ENCODE results near the gene UCP1. TPM values are rescaled to one million over a fixed set of nuclear protein-coding genes. Genes with fewer than 3 reads are reported as not detected.

UCP1 gene, protein sequence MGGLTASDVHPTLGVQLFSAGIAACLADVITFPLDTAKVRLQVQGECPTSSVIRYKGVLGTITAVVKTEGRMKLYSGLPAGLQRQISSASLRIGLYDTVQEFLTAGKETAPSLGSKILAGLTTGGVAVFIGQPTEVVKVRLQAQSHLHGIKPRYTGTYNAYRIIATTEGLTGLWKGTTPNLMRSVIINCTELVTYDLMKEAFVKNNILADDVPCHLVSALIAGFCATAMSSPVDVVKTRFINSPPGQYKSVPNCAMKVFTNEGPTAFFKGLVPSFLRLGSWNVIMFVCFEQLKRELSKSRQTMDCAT
- not detected for total RNA-seq

DNA sequence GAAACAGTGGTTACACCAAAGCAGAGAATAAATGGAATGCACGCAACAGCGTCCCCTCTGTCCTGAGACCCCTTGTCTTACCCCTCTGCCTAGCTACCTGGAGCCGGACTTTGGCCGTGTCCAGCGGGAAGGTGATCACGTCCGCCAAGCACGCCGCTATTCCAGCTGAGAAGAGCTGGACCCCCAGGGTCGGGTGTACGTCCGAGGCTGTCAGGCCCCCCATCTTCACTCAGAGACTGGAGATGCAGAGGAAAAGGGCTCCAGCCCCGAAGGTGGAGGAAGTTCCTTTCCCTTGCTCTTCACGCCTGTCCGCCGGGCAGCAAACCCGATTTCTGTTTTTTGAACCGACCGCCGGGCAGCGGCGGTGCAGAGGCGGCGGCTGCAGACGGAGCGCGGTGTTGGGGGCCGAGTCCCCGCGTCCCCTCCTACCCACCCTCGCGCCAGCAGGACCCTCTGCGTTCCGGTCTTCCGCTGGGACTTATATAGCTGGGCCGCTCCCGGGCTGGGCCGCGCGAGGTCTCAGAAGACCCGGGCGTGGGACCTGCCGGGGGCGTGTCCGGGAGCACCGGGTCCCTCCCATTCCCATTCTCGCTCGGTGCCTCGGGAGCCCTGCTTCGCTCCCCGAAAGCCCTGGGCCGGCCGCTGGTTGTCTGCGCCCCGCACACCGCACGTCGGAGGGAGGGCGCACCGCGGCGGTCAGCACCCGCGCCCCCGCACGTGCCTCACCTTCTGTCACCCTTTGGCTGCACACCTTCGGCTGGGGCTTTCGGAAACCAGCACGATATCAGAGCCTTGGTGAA is at the start of gene UCP1:
UCP1 (minus strand) TSS at position 455 of the 800 bp plus-strand sequence; CDS start at position 223, 232 bp downstream.
- peak; percentile 43 for ATAC-seq
- intact Hi-C loops (cut with DNase I): no loop called here
- no peak for DNase-seq (ENCODE audit: low spot score)

DNA sequence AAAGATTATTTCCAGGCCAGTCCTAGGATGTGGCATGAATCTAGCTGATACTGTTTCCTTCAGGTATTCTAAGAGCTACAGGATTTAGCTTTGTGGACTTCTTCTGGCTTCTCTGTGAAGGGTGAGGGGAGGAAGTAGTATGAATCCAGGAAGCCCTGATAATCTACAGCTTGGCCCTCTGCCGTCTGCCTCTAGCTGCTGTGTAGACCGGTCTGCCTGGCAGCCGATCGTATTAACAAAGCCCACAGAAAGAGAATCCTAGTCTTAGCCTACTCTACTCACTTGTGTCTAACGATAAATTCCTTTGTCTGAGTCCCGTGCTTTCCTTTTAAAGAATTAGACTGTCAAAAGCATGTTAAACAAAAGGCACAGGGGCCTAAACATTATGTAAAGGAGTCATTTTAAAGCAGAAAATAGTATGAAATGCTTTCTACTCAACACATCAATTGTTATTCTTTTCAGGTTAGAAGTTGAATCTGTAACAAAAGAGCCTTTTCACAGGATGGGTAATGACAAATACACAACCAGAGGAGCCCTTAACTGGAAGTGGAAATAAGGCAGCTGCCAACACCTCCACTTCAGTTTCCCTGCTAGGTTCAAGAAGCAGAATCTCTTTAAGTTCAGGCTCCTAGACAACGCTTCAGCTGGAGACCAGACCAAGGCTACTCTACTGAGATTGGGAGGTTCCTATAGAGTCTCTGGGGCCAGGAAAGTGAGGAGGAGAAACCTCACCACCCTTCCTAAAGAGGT is 48.9 kb upstream of the UCP1 start:
- DNase-seq (ENCODE audit: low spot score) (no peak), ATAC-seq (no peak)
- intact Hi-C loops (cut with DNase I): no loop called here

DNA sequence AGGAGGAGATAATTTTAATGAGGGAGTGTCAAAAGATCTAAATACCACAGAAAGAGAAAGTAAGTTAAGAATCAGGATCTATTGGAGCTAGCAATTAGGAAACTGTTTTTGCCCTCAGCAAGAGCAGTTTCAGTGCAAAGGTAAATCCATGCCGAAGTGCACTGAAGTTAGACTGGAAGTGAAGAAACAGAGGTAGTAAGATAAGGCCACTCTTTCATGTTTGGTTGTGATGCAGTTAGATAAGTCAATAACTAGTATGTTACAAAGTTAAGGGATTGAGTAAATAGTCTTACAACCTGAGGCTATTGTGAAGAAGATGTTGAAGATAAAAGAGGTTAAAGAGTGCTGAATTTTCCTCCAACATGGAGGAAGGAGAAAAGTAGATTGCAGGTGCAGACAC is 46.7 kb upstream of the UCP1 start:
- DNase-seq (ENCODE audit: low spot score) (no peak), ATAC-seq (no peak)
- intact Hi-C loops (cut with DNase I): no loop called here

DNA sequence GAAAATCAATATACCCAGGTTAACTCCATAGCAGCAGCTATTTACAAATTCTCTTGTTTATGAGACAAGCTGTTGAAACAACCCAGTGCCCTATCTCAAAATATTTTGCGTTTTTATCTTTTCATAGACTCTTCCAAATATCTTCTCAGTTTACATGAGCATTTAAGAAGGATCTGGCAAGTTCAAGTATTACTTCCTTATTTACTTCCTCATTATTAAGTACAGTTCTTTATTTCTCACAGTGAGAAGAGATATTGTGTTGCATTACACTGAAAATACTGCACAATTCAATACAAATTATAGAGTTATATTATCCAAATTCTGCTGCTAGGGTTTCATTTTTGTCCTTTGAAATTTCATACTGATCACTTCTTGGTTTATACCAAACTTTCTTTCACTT is 43.6 kb upstream of the UCP1 start:
- ATAC-seq (no peak), DNase-seq (ENCODE audit: low spot score) (no peak)
- intact Hi-C loops (cut with DNase I): no loop called here

DNA sequence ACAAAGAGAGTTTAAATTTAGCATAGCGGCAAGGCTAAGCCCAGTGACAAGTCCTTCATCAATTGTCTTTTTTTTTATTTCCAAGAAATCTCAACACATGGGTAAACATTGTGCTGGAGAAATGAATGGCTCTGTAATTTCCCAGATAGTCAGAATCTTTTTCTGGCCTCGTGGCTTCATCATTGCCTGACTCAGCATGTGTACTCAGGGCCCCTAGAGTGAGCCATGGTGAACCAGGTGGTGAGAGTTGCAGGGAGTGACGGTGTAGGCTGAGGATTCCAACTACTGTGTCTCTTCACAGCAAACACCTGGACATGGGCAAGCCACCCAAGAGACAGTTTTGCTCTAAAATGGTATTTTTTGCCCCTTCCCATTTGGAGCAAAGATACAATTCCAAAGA is 43.1 kb upstream of the UCP1 start:
- ATAC-seq: no peak
- DNase-seq (ENCODE audit: low spot score): no peak
- intact Hi-C loops (cut with DNase I): no loop called here

DNA sequence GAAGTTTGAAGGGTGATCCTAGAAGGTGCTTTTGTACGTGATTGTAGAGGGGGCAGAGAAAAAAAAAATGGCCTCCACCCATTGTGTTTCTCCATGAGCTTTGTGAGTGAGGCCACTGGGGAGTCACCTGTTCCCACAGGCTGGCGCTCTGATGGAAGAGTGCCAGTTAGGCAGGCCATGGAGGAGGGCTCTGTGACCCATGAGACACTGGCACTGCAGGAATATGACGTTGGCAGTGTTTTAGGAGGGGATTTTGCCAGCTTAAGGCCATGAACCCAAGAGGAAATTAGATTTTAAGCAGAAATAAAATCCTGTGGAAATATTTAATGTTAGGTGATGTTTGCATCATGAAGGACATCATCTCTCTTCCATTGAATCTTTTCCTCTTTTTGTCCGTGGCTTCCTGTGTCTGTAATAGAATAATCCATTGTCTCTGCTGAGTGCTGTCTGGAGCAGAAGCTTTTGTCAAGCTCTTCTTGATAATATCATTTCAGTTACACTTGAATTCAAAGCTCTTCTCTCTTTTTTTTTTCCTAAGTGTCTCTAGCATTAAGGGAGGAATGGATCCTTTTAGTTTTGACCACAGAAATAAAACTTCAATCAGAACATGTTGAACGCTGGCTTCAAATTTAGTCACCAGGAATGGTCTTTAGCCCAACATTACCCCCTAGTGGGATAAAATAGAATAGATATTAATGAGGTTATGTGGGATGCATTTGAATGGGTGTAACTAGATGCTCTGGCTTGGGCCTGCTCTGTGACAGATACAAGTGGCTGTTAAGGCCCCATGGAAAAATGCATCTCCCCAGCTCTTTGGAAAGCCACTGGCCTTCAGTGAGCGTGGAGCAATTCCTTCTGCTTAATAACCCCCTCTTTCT is 41.0 kb upstream of the UCP1 start:
- intact Hi-C loops (cut with DNase I): no loop called here
- DNase-seq (ENCODE audit: low spot score) (no peak), ATAC-seq (peak; percentile 74)

DNA sequence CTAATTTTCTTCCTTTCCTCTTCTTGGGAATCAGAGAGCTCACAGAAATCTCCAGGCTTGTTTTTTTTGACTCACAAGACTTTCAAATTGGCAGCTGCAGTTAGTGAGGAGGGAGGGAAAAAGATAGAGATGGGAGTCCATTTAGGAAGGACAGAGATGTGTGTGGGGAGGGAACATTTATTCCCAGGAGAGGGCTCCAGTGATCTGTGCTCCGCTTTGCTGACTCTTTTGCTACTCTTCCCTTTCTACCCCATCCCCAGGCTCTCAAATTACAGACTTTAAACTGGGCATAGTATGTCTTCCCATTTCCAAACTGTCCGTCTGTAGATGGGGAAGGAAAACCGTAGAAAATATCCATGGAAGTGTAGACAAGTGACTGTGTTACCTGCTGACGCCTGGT is 39.1 kb upstream of the UCP1 start:
- DNase-seq (ENCODE audit: low spot score) (no peak), ATAC-seq (no peak)
- intact Hi-C loops (cut with DNase I): no loop called here

DNA sequence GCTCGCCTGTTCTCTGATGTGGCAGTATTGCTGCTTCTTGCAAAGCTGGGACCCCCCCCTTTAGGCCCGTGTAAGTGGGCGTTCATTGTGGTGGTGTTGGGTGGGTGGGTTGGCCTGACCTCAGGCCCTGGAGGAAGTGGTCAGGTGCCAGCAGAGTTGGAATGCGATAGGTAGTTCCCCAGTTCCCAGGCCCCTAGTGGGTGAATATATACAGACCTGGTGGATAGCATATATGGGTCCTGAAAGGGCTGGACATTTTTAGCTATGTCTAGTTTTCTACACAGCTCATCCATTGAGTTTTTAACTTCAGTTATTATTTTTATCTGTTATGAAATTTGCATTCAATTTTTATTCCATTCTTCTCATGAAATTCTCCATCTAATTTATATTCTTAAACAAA is 35.8 kb upstream of the UCP1 start:
- intact Hi-C loops (cut with DNase I): no loop called here
- no peak for ATAC-seq
- no peak for DNase-seq (ENCODE audit: low spot score)

DNA sequence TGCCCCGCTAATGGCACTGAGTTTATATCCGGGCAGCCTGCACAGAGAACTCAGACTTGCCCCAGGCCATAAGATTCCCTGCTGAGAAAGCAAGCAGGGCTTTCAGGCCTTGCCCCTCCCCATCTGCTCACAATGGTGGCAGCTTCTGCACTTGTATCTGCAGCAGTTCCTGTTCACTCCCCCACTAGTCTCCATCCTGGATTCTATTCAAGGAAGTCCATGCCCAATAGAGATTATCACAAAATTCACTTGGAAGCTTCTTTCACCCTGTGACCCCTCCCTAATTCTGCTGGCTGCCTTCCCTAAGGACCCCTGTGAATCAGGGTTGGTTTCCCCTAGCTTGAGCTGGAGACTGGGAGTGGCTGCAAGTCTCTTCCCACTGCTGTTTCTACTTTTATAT is 34.5 kb upstream of the UCP1 start:
- ATAC-seq (no peak), DNase-seq (ENCODE audit: low spot score) (no peak)
- intact Hi-C loops (cut with DNase I): no loop called here

DNA sequence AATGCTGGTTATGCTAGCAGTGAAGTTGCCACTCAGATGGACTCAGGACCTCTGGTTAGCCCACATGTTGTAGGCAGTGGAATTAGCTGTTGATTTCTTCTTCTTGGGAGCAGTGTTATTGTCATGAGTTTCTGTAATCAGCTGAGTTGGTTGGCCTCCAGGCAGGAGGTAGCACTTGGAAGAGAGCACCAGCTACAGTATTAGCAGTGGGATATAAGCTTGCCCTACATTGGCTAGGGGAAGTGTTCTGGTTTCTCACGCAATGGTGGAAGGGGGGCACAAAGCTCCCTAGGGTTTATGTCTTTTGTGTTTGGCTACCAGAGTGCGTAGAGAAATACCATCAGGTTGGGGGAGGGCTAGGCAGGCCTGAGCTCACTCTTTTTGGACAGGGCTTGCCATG is 34.0 kb upstream of the UCP1 start:
- DNase-seq (ENCODE audit: low spot score) (no peak), ATAC-seq (no peak)
- intact Hi-C loops (cut with DNase I): no loop called here

DNA sequence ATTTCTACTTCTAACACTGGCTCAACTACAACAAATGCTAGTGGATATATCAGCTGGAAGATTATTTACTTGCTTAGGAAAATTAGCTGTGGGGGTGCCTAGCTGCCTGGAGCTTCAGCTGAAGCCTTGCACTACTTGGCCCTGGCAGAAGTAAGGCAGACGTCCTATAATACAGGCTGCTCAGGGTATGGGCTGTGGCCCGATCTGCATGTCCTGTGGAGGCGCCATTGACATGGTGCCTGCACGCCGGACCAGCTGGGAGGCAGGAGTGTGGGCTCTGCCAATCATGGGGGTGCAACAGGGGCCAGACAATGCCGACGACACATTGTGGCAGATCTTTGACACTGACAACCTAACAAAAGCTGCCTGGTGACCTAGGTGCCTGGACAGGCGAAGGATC is 31.6 kb upstream of the UCP1 start:
- no peak for ATAC-seq
- no peak for DNase-seq (ENCODE audit: low spot score)
- intact Hi-C loops (cut with DNase I): no loop called here

DNA sequence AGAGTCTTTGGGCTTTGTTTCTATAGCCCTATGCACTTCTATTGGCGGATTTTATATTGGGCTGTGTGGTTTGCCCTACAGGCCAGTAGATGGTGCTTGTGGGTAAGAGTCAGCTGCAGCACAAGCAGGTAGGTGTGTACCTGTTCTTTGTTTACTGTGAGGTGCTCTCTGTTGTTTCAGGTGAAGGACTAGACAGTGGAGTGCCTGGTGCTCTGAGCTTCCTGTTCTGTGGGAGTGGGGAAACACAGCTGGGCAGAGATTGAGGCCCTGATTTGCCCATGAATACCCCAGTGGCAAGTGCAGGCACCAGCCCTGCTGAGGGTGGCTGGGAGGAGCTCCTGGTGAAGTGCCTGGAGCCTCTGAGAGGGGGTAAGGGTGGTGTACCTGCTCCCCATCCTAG is 26.3 kb upstream of the UCP1 start:
- intact Hi-C loops (cut with DNase I): no loop called here
- ATAC-seq (no peak), DNase-seq (ENCODE audit: low spot score) (no peak)

DNA sequence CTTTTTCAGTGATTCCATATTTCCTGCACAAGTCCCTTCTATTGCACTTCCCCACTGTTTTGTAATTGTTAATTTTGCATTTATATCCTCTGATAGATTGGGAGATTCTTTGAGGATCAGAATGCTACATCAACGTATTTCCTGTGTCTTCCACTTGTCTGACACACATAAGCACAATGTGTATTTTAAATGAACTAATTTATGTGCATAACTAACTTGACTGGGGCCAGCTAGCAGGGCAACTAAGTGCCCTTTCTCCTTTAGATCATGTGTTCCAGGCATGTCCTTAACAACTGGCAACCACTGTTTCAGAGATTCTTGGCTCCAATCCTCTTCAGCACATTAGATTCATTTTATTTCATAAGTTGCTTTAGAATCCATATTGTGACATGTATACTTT is 15.7 kb upstream of the UCP1 start:
- intact Hi-C loops (cut with DNase I): no loop called here
- ATAC-seq: no peak
- DNase-seq (ENCODE audit: low spot score): no peak

DNA sequence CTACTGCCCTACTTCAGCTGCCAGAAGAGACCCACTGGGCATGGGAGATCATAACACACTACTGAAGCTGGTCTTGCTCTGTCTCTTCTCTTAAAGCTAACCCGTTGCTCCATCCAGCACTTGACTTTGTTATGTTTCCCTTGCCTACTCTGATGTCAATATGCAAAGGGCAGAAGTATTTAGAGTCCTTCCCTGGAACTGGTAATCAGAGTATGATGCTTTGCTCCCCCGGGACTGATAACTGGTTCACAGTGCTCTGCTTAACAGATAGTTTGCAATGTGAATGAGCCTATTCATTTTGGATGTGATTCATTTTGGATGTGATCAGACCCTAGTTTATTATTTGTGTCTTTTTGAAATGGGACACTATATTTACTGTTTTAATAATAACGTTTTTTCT is 12.3 kb upstream of the UCP1 start:
- intact Hi-C loops (cut with DNase I): no loop called here
- ATAC-seq (no peak), DNase-seq (ENCODE audit: low spot score) (no peak)

DNA sequence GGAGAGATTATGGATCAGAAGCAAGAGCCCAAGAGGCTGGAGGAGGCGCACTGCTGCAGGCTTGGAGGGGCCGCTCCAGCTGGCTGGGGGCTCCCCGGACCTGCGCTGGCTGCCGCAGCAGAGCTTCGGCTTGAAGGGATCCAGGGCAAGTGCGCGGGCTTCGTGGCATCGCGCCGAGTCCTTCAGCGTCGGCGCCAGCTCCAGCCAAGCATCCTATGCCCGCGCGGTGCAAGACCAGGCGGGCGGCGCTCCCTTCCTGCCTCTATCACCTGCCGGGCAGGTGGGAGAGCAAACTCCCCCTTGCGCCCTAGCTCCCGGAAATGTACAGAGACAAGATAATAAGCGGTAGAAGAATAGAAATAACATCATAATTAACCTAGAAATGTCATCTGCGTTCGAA is 10.5 kb upstream of the UCP1 start:
- ATAC-seq: no peak
- intact Hi-C loops (cut with DNase I): no loop called here
- DNase-seq (ENCODE audit: low spot score): no peak

DNA sequence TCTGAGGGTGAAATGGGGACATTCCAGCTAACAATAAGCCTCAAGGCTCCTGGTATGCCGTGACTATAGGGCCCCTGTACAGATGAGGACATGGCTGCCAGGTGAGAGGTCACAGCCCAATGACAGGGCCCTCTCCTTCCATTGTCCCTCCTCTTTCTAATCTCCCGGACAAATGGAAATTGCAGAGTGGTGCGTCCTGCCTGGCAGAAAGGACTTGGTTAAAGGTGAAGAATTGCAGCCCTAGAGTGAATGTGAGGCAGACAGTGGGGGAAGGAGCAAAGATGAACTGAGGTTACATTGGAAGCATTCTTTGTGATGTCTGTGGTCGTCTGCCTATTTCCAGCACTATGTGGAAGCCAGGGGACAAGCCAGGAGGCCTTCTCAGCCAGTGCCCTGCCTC is 6.7 kb upstream of the UCP1 start:
- intact Hi-C loops (cut with DNase I): no loop called here
- DNase-seq (ENCODE audit: low spot score): no peak
- ATAC-seq: no peak

DNA sequence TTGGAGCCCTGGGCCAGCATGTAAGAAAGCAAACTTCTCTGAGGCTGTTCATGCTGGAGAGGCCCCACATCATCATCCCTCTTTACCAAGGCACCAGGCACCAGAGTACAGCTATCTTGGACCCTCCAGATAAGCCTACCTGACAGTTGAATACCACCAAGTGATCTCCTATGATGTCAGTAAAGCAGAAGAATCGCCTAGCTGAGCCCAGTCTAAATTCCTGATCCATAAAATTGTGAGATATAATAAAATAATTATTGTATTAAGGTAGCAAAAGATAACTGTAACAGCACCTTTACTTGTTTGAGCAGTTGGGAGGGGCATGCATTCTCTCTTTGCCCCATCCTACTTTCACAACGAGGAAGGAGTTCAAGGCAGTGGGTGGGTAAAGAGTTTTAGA is 2.9 kb upstream of the UCP1 start:
- intact Hi-C loops (cut with DNase I): no loop called here
- ATAC-seq (no peak), DNase-seq (ENCODE audit: low spot score) (no peak)

DNA sequence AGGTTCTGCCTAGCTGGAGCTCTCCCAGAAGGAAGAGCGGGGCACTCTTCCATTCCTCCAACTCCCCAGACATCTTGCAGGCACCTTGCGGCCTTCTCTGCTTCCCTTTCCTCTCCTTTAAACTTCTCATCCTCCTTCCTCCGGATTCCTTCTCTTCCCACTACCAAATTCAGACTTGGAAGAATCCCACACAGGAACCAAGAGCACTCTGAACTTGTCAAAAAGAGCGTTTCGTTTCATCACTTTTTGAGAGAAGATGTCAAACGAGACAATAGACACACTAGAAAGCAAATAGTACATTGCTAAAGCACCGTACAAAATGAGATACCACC is 512 bp upstream of the UCP1 start:
- intact Hi-C loops (cut with DNase I): no loop called here
- ATAC-seq (no peak), DNase-seq (ENCODE audit: low spot score) (no peak)

DNA sequence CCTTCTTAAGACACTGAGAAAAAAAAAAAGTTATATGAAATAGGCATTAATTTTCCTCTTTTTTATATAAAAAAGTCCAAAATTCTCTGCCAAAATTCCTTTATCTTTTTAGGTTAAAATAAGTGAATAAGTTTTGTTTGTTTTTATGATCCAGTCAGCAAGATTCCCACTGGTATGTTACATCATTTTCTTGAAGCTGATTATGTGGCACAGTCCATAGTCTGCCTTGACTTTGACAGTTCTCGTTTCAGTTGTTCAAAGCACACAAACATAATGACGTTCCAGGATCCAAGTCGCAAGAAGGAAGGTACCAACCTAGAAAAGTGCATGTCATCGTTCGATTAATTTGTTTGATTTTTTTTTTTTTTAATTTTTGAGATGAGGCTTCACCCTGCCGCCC is 9.1 kb downstream of the UCP1 start:
- no peak for ATAC-seq
- DNase-seq (ENCODE audit: low spot score): no peak
- intact Hi-C loops (cut with DNase I): no loop called here

Measured in sciatic nerve (tissue), 2 donors.